HepG2 (cell line): ENCODE results near the gene IRS1.

Experiments
- EP300 ChIP-seq, 3 experiments: sonication (generic) in 1 of 3; formaldehyde crosslinking in 1 of 3; IDR thresholded peaks; 2 replicates each; pipeline versions ENCODE4 v1.5.1 to v1.6.1; 2011 to 2020; ENCODE audit warnings: low read depth in 2 of 3, low read length in 2 of 3, borderline replicate concordance in 1 of 3, improper control_type of control experiment in 1 of 3, mild to moderate bottlenecking in 1 of 3, missing genetic modification reagents in 1 of 3, moderate library complexity in 1 of 3
- EZH2 ChIP-seq: conservative IDR thresholded peaks from 2 replicates; pipeline ENCODE4 v1.6.1; 2012; ENCODE audit warnings: mild to moderate bottlenecking, low read depth, low read length, moderate library complexity
- PBX3 ChIP-seq: sonication (generic); formaldehyde crosslinking; IDR thresholded peaks from 2 replicates; pipeline ENCODE4 v1.8.1; 2023; ENCODE audit warnings: missing genetic modification reagents, inconsistent platforms, borderline replicate concordance
- TAF1 ChIP-seq: sonication (generic); formaldehyde crosslinking; IDR thresholded peaks from 2 replicates; pipeline ENCODE4 v1.4.0; 2020; ENCODE audit warnings: missing genetic modification reagents

DNA sequence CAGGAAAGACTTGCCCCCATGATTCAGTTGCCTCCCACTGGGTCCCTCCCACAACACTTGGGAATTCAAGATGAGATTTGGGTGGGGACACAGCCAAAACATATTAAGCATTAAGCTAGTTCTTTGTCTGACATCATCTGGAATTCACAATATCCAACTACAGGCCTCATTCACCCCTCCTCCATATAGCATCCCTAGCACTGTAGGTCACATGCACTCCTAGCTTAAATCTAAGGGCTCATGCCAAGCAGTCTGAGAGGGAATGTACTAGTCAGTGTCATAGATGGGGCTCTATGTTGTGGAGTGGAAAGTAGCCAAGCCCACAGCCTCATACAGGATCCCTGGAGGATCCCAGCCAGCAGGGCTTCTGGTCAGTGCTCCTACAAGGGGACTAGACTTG is 92.1 kb downstream of the IRS1 start:
- TF ChIP-seq TAF1 (CRISPR knock-in tag) (no peak), EP300 (IDR thresholded peaks at IDR 0.05; ENCODE audit: low read depth in 2 of 2, low read length in 2 of 2) (no peak), EP300 (CRISPR knock-in tag; IDR thresholded peaks at IDR 0.05; ENCODE audit: borderline replicate concordance) (no peak), EZH2 (no peak), PBX3 (CRISPR knock-in tag) (no peak)
